NCI-H1930 (cell line): Measurements from ENCODE around the gene ZNF850.
A peak's percentile ranks its signal among the peaks of the same experiment; 100 is the strongest.

Experiments used
- DNase-seq, 2 experiments: peaks; one replicate each; lab custom pipeline; 2025; lab: John Stamatoyannopoulos, UW

ZNF850 gene

DNA sequence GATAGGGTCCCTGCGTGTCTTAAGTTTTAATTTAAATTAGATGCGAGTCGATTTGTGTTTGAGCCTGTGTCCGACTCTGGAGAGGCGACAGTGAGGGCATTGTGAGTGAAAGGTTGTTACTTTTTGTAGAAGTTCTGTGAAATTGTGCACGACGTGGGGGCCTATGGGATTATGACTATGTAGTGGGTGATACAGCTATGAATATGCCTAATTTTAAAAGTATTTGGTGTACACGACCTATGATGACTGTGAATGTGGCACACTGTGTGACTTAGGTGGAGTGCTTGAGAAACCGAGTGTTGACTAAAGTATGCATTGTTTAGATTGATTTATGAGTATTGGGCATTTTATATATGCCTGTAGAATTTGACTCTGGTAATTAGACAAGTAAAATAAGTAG is 84.5 kb downstream of the ZNF850 start:
- DNase-seq: no peak

DNA sequence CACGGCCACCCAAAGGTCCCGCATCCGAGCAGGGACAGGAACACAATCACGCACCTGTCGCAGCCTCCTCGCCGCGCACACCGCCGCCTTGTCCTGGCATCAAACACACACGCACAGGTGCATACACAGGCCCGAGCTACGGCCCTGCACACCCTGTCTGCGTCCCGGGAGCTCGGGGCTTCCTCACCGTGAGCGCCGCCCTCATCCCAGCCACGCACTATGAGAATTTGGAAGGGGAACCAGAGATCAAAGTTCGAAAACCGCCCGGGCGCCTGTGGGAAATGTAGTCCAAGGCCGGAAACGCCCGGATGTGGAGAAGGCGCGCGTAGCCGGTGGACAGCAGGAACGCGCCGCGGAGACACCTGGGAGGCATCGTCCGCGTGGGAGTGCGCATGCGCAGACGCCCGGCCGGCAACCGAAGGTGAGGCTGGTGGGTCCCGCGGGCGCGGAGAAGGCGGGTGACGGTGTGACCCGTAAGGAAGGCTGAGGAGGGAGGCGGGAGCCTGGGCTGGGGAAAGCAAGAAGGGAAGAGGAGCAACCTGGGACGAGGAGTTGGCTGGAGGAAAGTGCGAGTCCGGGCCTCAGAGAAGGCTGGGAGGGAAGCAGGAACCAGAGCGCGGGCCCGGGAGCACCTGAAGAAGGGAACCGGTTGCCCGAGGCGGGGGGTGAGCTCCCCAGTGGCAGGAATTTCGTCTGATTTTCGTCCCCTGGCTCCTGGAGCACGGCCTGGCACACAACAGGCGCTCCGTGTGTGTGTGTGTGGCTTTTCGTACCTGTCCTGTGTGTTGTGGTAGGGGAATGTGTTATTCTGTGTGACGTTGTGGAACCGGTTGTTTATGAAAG is 85.2 kb downstream of the ZNF850 start, which contains the start of gene ZNF567:
TSS of gene ZNF567 (plus strand) at position 399 of the 843 bp plus-strand sequence. CDS start 7,256 bp downstream, outside the sequence.
- DNase-seq: peak; percentile 96 to 98

DNA sequence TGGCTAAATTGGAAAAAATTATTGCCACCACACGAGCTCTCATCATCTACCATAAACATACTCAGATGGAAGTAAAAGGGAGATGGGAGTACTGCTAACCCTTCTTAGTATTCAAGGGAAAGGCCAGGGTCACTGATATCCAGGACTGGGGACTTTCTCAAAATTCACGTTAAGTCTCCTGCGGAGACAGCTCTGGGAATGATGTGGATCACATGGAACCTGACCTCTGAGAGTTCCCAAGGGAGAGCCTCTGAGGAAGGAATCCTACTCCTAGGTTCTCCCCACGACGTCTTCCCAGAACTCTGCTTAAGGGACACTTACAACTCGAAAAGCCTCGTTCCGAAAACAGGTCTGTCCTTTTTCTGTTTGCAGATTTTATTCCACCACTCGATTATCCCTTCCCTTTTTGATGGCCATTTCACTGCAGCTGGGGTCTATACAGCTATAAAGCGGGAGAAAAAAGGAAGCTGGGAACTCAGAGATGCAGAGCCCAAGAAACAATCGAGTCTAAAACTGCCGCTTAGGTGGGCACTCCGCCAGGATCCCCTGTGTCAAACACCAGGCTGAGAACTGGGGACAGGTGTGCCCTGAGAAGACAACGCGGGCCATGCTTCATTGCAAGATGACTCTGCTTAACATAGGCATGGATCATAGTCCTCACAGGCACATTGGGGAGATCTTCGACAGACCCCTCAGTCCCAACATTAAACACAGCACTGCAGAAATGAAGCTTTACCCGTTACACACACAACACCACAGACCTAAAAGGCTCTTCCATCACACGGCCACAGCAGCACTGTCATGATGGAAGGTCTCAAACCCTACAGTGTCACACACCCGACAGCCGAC is 86.0 kb downstream of the ZNF850 start:
- no peak for DNase-seq

DNA sequence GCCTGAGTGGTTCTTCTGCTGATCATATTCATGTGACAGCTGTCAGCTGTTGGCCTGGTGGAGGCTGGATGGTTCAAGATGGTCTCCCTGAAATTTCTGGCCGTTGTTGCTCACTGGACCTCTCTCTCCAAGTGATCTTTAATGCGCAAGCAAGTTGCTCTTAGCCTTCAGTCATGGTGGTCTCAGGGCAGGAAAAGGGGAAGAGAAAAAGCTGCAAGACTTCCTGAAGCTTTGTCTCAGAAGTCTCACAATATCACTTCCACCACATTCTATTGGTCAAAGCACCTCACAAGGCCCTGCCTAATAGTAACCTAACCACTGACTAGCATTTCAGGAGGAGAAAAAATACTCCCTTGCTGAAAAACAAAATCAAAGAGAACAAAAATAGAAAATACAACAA is 86.8 kb downstream of the ZNF850 start:
- no peak for DNase-seq

DNA sequence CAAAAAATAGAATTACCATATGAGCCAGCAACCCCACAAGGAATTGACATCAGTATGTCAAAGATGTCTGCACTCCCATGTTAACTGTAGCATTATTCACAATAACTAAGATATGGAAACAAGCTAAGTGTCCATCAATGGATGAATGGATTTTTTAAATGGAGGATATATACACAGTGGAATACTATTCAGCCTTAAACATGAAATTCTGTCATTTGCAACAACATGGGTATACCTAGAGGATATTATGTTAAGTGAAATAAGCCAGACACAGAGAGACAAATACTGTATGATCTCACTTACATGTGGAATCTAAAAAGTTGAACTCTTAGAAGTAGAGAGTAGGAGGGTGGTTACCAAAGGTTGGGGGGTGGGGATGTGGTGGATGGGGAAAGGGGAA is 93.2 kb downstream of the ZNF850 start:
- DNase-seq: no peak

DNA sequence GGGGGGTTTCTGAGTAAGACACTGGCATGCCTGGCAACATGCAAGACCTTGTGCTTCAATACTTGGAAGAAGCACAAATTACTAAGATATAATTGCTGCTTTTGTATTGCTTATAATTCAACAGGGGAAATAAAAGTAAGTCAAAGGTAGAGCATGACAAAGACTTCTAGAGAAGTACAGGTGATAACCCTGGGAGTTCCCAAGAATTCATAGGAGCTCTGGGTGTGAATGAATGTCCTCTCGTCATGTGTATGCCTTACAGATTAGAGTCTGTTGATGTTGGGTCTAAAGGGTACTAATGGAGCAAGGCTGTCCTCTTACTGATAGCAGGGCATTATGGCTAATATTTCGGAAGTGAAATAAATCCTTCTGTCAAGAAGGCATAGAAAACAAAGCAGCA is 98.4 kb downstream of the ZNF850 start:
- no peak for DNase-seq

DNA sequence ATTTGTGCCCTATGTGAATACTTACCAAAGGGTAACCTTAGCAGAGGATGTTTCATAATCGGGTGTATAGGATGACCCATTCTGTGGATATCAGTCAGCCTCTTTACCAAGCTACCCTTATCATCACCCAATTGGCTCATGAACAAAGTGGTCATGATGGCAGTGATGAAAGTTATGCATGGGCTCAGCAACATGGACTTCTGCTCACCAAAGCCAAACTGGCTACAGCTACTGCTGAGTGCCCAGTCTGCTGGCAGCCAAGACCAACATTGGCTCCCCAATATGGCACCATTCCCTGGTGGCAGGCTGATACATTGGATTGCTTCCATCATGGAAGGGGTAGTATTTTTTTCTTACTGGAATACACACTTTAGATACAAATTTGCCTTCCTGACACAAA is 100.2 kb downstream of the ZNF850 start:
- DNase-seq: no peak

DNA sequence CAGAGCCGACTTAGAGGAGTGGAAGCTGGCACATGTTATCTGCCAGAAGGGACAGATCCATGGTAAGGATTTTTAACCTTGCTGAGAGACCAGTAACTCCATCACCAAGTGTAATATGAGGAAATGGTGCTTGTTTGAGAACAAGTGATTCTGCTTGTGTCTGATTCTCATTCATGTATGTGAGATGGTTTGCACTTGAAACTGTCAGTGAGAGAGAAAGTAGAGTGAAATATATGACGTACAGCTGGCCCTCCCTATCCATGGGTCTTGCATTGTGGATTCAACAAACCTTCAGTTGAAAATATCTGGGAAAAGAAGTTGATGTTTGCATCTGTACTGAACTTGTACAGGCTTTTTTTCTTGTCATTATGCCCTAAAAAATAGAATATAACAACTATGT is 104.0 kb downstream of the ZNF850 start:
- DNase-seq: no peak

DNA sequence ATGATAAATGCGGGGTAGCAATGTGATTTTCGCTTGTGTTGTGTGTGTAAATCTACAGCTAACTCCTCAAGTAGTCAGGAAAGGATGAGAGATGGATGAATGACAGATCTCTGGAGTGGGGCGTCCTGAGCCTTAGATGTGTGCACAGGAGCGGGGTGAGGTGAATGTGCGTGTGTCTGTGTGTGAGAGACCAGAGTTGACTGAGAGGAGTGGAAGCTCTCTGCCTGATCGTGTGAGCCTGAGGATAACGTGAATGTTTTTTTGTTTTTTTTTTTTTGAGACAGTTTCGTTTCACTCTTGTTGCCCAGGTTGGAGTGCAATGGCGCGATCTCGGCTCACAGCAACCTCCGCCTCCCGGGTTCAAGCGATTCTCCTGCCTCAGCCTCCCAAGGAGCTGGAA is 106.8 kb downstream of the ZNF850 start:
- no peak for DNase-seq
